SK-N-MC (cell line): ENCODE results near the gene CMTM8.

Experiments used
- EZH2 ChIP-seq: fragments of 200-600 bp; sonication (generic); IDR thresholded peaks from one replicate; pipeline ENCODE4 v1.6.1; 2017; ENCODE audit warnings: antibody characterized with exemption
- FOXP2 ChIP-seq: optimal IDR thresholded peaks from 2 replicates; pipeline ENCODE3; 2011; ENCODE audit warnings: mild to moderate bottlenecking, moderate library complexity; ENCODE audit not compliant: insufficient read depth; ENCODE audit errors: extremely low read length, control extremely low read depth
- POLR2AphosphoS5 ChIP-seq: IDR thresholded peaks from 2 replicates; pipeline ENCODE4 v1.6.1; 2012; ENCODE audit warnings: mild to moderate bottlenecking, low read depth, low read length, borderline replicate concordance

DNA sequence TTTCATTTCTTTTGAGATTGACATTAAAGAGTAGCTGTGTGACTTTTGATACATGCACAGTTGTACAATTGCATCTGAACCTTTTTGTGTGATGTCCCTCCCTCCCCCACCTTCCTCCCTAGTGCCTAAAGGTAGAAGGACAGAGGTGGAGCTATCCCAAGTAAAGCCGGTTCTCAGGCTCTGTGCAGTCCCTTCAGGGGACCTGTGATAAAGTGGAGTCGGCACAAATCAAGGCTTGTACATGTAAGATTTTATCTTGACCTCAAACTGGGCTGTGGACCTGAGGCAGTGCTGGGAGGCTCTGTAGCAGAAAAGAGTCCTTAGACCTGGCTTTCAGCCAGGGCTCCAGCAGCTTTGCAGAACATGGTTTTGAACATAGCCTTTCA is 97.6 kb downstream of the CMTM8 start:
- TF ChIP-seq EZH2 (no peak), POLR2AphosphoS5 (no peak), FOXP2 (no peak)
